H1 (cell line): Measurements from ENCODE around the gene NDRG4. TPM values are rescaled to one million over a fixed set of nuclear protein-coding genes. Genes with fewer than 3 reads are reported as not detected.

ENCODE experiments used
- ASH2L ChIP-seq: fragments of 200-600, 300-600 bp; sonication (generic); IDR thresholded peaks from one replicate; pipeline ENCODE4 v1.7.1; 2017; ENCODE audit warnings: low read length
- CEBPB ChIP-seq: IDR thresholded peaks from 2 replicates; pipeline ENCODE4 v1.6.1; 2012; ENCODE audit warnings: low read depth, low read length
- EP300 ChIP-seq, 2 experiments: IDR thresholded peaks; 1 replicate in 1 of 2; 2 replicates in 1 of 2; pipeline ENCODE4 v1.6.1; 2011 to 2012; ENCODE audit warnings: low read depth in 2 of 2, low read length in 2 of 2, mild to moderate bottlenecking in 2 of 2, borderline replicate concordance in 1 of 2, inconsistent platforms in 1 of 2, moderate library complexity in 1 of 2
- KDM4A ChIP-seq: IDR thresholded peaks from one replicate; pipeline ENCODE4 v1.7.1; 2012; ENCODE audit warnings: low read depth, mild to moderate bottlenecking, moderate library complexity, low read length, inconsistent platforms; ENCODE audit not compliant: severe bottlenecking
- SP4 ChIP-seq: IDR thresholded peaks from 2 replicates; pipeline ENCODE4 v1.6.1; 2012; ENCODE audit warnings: low read length, inconsistent platforms
- TBP ChIP-seq: IDR thresholded peaks from 2 replicates; pipeline ENCODE4 v1.6.1; 2011; ENCODE audit warnings: low read depth, low read length, improper control_type of control experiment
- polyA plus RNA-seq, 7 experiments: library from polyadenylated mRNA; depleted of rRNA in 3 of 7; stranded (reverse) in 5 of 7; unstranded in 2 of 7; fragments of >200 nt in 5 of 7; fragments of 200-250 nt in 2 of 7; gene quantifications; 1 replicate in 5 of 7; 2 replicates in 1 of 7; 4 replicates in 1 of 7; pipeline versions ENCODE4 v1.2.1 to v1.2.3, GENCODE V29; 2011 to 2013; ENCODE audit warnings: missing spikeins in 2 of 7, mixed read lengths in 2 of 7
- total RNA-seq: library from RNA; stranded (reverse); fragmentation: NEBNext Ultra II Directional; extraction: Animal tissue kit (Norgen Biotek cat#: 25700); gene quantifications from 2 replicates; pipeline ENCODE4 v1.2.1, GENCODE V29; 2021

Gene NDRG4
- total and polyA plus RNA-seq, 2 of the 8 experiments (the other 6 are each of a cell fraction or from before 2014, with no cell fraction given), result 20.8 to 30.9 TPM

- TF ChIP-seq EP300 (IDR thresholded peaks at IDR 0.05; ENCODE audit: borderline replicate concordance in 1 of 2, low read depth in 2 of 2, low read length in 2 of 2) (no peak), TBP (no peak), CEBPB (no peak), ASH2L (no peak), SP4 (no peak), KDM4A (no peak)
Observed at GRCh38 chr16:58503166-58503862, 3.4 kb downstream of the NDRG4 start (continued).
